AG09309 (cell line): ENCODE results near the gene HOXA7.

Experiments used
- DNase-seq: peaks from one replicate; pipeline ENCODE4 v3.0.0-alpha.2; 2010; ENCODE audit warnings: low read depth
- H3K4me3 ChIP-seq: 2 replicates; pipeline ENCODE4 v1.5.1; 2011; ENCODE audit warnings: mild to moderate bottlenecking, low read depth, low read length, moderate library complexity; ENCODE audit not compliant: control insufficient read depth
- CTCF ChIP-seq: IDR thresholded peaks from 2 replicates; pipeline ENCODE4 v1.5.1; 2011; ENCODE audit warnings: mild to moderate bottlenecking, low read depth, low read length, inconsistent platforms; ENCODE audit not compliant: insufficient read depth, control insufficient read depth; ENCODE audit errors: missing control alignments

HOXA7 gene

GRCh38 chr7:27128034-27128433 is 28.4 kb downstream of the HOXA7 start:
- H3K4me3 ChIP-seq = no peak overlapping the region
- no peak for TF ChIP-seq CTCF

GRCh38 chr7:27126596-27127327 is 29.7 kb downstream of the HOXA7 start:
- no peak overlapping the region for H3K4me3 ChIP-seq
- no peak for DNase-seq

More at GRCh38 chr7:27128034-27128433, 28.4 kb downstream of the HOXA7 start:
- DNase-seq = no peak

GRCh38 chr7:27125986-27126394 is 30.5 kb downstream of the HOXA7 start:
- no peak for TF ChIP-seq CTCF
- H3K4me3 ChIP-seq = no peak overlapping the region
- no peak for DNase-seq

More at GRCh38 chr7:27126596-27127327, 29.7 kb downstream of the HOXA7 start:
- TF ChIP-seq CTCF = no peak

DNA sequence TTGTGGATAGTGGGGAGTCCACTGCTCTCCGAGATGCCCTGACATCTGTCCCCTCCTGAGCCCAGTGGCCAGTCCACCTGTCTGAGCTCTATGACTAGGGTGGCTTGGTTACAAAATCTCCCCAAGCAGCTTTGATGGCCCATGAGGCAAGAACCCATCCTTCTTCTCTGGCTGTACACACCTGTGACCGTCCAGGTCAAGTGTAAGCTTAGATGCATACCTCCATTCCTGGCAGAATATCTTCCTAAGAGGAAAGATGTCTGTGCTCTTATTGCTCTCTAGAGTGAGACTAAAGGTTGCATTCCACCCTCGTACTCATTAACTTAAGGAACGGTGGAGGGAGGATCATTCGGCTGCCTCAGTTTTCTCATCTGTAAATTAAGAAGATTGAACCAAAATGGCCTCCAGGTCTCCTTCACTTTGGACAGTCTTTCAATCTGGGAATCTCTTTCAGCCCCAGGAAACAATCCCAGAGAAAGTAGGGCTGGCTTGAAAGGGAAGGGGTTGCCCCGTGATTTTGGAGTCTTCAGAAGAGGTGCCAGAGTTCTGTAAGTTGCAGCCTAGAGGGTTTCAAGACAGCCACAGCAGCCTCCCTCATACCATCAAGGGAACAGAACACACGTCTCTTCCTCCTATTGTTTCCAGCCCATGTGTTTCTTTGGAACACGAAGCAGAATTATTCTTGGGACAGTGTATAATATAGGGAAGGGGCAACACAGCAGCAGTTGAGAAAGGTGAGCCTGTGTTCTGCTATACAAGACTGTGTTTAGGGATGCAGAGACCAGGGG is 31.4 kb downstream of the HOXA7 start:
- TF ChIP-seq CTCF = no peak
- no peak overlapping the region for H3K4me3 ChIP-seq
- no peak for DNase-seq

- H3K4me3 ChIP-seq = no peak overlapping the region
- DNase-seq = no peak
- no peak for TF ChIP-seq CTCF
Measured at GRCh38 chr7:27124096-27124901, 32.2 kb downstream of the HOXA7 start.

DNA sequence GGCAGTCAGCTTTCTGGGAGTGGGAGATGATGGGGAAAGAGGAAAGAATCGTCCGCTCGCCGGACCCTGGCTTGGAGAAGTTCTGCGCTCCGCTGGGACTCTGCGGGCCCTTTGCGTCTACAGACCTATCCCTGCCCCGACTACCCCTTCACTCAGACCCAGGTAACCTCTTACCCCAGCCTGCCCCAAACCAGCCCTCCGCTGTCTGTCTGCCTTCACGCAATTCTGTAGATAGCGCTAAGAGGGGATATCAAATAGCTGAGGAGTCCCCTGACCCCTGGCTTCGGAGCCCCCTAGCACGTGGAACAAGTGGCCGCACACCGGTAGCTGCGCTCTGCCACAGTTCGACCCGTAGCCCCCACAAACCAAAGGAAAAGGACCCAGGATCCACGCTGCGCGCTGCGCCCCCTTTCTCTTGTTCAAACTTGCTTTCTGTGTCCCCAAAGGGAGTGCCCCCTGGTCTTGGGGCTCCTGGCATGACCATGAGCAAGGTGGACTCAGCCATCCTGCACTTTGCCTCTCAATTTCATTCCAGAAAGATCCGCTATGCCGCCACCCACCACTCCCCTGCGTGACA is 32.9 kb downstream of the HOXA7 start:
- TF ChIP-seq CTCF = no peak
- no peak for DNase-seq
- no peak overlapping the region for H3K4me3 ChIP-seq
